Breast epithelium (tissue), 4 donors: Measurements from ENCODE around the gene GLB1L2. TPM values are rescaled to one million over a fixed set of nuclear protein-coding genes. Genes with fewer than 3 reads are reported as not detected.

Source experiments
- DNase-seq, 2 donors: peaks; one replicate each; pipeline ENCODE4 v3.0.0-alpha.2; 2019; ENCODE audit warnings: low spot score in 2 of 2
- H3K27ac ChIP-seq, 2 donors: fragments of 200-600 bp; sonication (generic) in 1 of 2; one replicate each; pipeline ENCODE4 v1.5.1; 2016 to 2019; ENCODE audit warnings: mild to moderate bottlenecking in 1 of 2
- H3K27me3 ChIP-seq, 2 donors: fragments of 200-600 bp; sonication (generic) in 1 of 2; one replicate each; pipeline versions ENCODE4 v1.5.1 to v1.6.0; 2017 to 2019; ENCODE audit warnings: control low read depth in 1 of 2, mild to moderate bottlenecking in 1 of 2
- H3K36me3 ChIP-seq: fragments of 200-600 bp; one replicate; pipeline ENCODE4 v1.5.1; 2019
- H3K4me1 ChIP-seq, 2 donors: fragments of 200-600 bp; sonication (generic); one replicate each; pipeline ENCODE4 v1.5.1; 2016 to 2019; ENCODE audit warnings: control low read depth in 1 of 2
- H3K4me3 ChIP-seq, 3 donors: fragments of 200-600 bp; sonication (generic); 1 replicate in 2 of 3; 2 replicates in 1 of 3; pipeline ENCODE4 v1.5.1; 2016 to 2019; ENCODE audit warnings: mild to moderate bottlenecking in 3 of 3, moderate library complexity in 2 of 3
- H3K9me3 ChIP-seq, 2 donors: fragments of 200-600 bp; sonication (generic) in 1 of 2; one replicate each; pipeline ENCODE4 v1.5.1; 2016 to 2019; ENCODE audit warnings: control low read depth in 1 of 2
- CTCF ChIP-seq, 3 donors: fragments of 450-650 bp; IDR thresholded peaks; one replicate each; pipeline ENCODE4 v1.5.1; 2016 to 2017; ENCODE audit warnings: antibody characterized with exemption in 3 of 3, mild to moderate bottlenecking in 3 of 3, moderate library complexity in 3 of 3
- POLR2A ChIP-seq: fragments of 450-650 bp; IDR thresholded peaks from one replicate; pipeline ENCODE4 v1.6.1; 2016; ENCODE audit warnings: antibody characterized with exemption, mild to moderate bottlenecking, moderate library complexity
- POLR2AphosphoS5 ChIP-seq, 3 donors: sonication (generic); formaldehyde crosslinking; IDR thresholded peaks; one replicate each; pipeline ENCODE4 v1.6.1; 2017; ENCODE audit warnings: antibody characterized with exemption in 3 of 3
- intact Hi-C: fragments of 100-400 bp; cut with DNase I; formaldehyde crosslinking; loops from one replicate; pipeline ENCODE4 v1.15.1; 2023; ENCODE audit warnings: low total_unique reads
- total RNA-seq, 3 donors: library from RNA; depleted of rRNA; stranded (reverse); fragments of >200 nt; gene quantifications; one replicate each; pipeline ENCODE4 v1.1.0, GENCODE V29; 2016

The GLB1L2 gene
- total RNA-seq, 3 donors from 2014 or later, result 3.4 to 11.5 (median 6.6) TPM

DNA sequence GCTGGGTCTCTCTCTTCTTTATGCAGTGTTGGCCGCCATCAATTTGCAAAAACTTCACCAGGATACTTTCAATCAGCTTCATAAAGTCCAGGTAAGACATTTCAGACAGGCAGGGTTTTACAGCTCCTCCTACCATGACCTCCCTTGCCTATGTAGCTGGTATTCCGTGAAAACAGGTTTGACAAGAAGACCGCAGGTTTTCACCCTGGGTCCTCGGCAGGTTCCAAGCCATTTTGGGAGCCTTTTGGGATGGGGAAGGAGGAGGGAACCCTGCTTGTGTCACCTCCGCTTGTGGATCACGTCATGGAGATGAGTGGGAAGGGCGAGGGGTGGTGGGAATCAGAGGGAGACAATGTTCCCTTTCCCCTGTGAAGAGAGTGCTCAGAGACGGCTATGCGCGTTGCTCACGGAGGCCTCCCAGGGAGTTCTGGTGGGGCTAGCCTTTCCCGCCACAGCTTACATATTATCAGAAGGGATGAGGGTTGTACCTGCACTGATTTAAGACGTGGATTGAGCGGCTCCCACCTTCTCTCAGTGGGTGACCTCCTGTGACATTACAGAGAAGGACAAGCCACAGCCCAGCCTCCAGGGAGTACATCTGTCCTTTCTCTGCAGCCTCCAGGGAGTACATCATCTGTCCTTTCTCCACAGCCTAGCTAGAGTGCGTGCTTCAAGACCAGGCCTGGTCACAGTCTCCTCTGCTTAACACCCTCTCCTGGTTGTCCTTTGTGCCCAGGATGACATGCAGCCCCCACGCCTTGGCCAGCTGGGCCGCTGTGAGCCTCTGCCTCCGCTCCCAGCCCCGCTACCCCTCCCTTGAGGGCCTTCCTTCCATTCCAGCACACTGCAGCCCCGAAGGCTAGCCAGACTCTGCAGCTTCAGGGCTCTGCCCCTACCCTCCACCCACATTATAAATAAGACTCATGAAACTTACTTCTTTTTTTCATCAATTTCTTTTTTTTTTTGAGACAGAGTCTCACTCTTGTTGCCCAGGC, 38.4 kb upstream of the GLB1L2 start:
- DNase-seq, result no peak

GRCh38 chr11:134294664-134295063, 37.1 kb upstream of the GLB1L2 start:
- no peaks in the 10 kb centered on the region for H3K27me3 ChIP-seq
- H3K4me3 ChIP-seq, result no peak overlapping the region
- H3K36me3 ChIP-seq, result no peaks in the 10 kb centered on the region
- no peak overlapping the region for H3K27ac ChIP-seq
- DNase-seq, result no peak
- no peak for TF ChIP-seq POLR2AphosphoS5 (IDR thresholded peaks at IDR 0.05)
- no peak for TF ChIP-seq POLR2A
- TF ChIP-seq CTCF (IDR thresholded peaks at IDR 0.05), result no peak
- intact Hi-C loops, result no loop called here
- H3K9me3 ChIP-seq, result no peaks in the 10 kb centered on the region
- no peaks in the 10 kb centered on the region for H3K4me1 ChIP-seq

More for the DNA sequence above, 38.4 kb upstream of the GLB1L2 start:
- Histone ChIP-seq H3K4me1 (no peaks in the 10 kb centered on the region), H3K4me3 (no peak overlapping the region), H3K27ac (no peak overlapping the region), H3K36me3 (no peaks in the 10 kb centered on the region), H3K9me3 (no peaks in the 10 kb centered on the region), H3K27me3 (no peaks in the 10 kb centered on the region)
- intact Hi-C loops, result no loop called here
- TF ChIP-seq POLR2AphosphoS5 (IDR thresholded peaks at IDR 0.05), result no peak
- TF ChIP-seq CTCF (IDR thresholded peaks at IDR 0.05), result no peak
- no peak for TF ChIP-seq POLR2A

DNA sequence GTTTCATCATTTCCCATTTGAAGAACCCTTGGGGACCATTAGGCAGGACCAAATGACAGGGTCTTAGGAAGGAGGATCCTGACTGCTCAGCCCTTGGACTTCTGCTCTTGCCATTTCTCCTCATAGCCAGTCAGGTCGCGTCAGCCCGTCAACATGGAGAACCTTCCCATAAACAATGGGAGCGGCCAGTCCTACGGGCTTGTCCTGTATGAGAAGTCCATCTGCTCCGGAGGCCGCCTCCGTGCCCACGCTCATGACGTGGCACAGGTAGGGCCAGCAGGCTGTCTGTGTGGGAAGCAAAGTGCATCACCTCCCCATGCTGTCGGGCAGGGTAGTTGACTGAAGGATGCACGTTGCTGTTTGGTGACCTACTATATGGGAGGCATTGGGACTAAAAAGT, 19.6 kb upstream of the GLB1L2 start:
- Histone ChIP-seq H3K27ac (no peak overlapping the region), H3K36me3 (no peaks in the 10 kb centered on the region), H3K27me3 (no peaks in the 10 kb centered on the region), H3K9me3 (peaks cover 4 to 12% of the 10 kb centered on the region in 2 donors), H3K4me1 (no peaks in the 10 kb centered on the region), H3K4me3 (no peak overlapping the region)
- no peak for TF ChIP-seq POLR2A
- TF ChIP-seq CTCF (IDR thresholded peaks at IDR 0.05), result no peak
- DNase-seq, result no peak
- intact Hi-C loops, result no loop called here

DNA sequence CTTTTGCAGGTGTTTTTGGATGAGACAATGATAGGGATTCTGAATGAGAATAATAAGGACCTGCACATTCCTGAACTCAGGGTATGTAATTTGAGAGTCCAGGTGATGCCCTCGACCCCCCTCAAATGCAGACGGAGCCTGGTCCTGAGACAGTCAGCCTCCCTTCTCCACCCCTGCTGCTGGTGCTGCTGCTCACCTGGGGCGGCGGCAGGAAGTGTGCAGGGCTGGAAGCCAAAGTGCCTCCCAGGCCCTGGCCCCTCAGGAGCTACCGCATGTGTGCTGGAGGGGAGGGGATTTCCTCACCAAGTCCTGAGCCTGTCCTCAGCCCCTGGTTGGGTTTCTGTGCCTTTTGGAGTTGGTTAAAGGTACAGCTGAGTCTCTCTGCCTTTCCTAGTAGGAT, 19.0 kb upstream of the GLB1L2 start:
- no peaks in the 10 kb centered on the region for H3K36me3 ChIP-seq
- no peak overlapping the region for H3K27ac ChIP-seq
- TF ChIP-seq POLR2AphosphoS5 (IDR thresholded peaks at IDR 0.05) (no peak), CTCF (IDR thresholded peaks at IDR 0.05) (no peak), POLR2A (no peak)
- H3K4me3 ChIP-seq, result no peak overlapping the region
- DNase-seq, result no peak
- intact Hi-C loops, result no loop called here
- H3K27me3 ChIP-seq, result no peaks in the 10 kb centered on the region
- H3K4me1 ChIP-seq, result no peaks in the 10 kb centered on the region
- H3K9me3 ChIP-seq, result peaks cover 4 to 18% of the 10 kb centered on the region in 2 donors

GRCh38 chr11:134313379-134313778, 18.4 kb upstream of the GLB1L2 start:
- no peak for TF ChIP-seq CTCF (IDR thresholded peaks at IDR 0.05)
- no peak for TF ChIP-seq POLR2A
- no peak for TF ChIP-seq POLR2AphosphoS5 (IDR thresholded peaks at IDR 0.05)
- intact Hi-C loops, result no loop called here
- Histone ChIP-seq H3K27ac (no peak overlapping the region), H3K36me3 (no peaks in the 10 kb centered on the region), H3K4me3 (no peak overlapping the region), H3K9me3 (peaks cover 4 to 19% of the 10 kb centered on the region in 2 donors), H3K4me1 (no peaks in the 10 kb centered on the region), H3K27me3 (no peaks in the 10 kb centered on the region)
- no peak for DNase-seq
